Subcutaneous abdominal adipose tissue (tissue), 5 donors: ENCODE data around the gene NUDT14.

Experiments used
- H3K27ac ChIP-seq: one replicate; pipeline ENCODE4 v1.7.0; 2013; ENCODE audit warnings: low read depth, mild to moderate bottlenecking, inconsistent platforms, low read length, moderate library complexity
- H3K27me3 ChIP-seq, 5 donors: one replicate each; pipeline ENCODE4 v1.7.0; 2013; ENCODE audit warnings: low read length in 5 of 5, inconsistent platforms in 1 of 5; ENCODE audit not compliant: control insufficient read depth in 5 of 5, insufficient read depth in 4 of 5
- H3K36me3 ChIP-seq, 5 donors: one replicate each; pipeline ENCODE4 v1.7.0; 2013; ENCODE audit warnings: low read length in 5 of 5; ENCODE audit not compliant: control insufficient read depth in 5 of 5, insufficient read depth in 5 of 5
- H3K4me1 ChIP-seq, 5 donors: one replicate each; pipeline ENCODE4 v1.7.0; 2013; ENCODE audit warnings: low read length in 5 of 5, mild to moderate bottlenecking in 3 of 5, moderate library complexity in 1 of 5; ENCODE audit not compliant: control insufficient read depth in 5 of 5, insufficient read depth in 5 of 5
- H3K4me3 ChIP-seq, 5 donors: one replicate each; pipeline ENCODE4 v1.7.0; 2013; ENCODE audit warnings: low read length in 5 of 5, low read depth in 1 of 5
- H3K9ac ChIP-seq, 5 donors: one replicate each; pipeline ENCODE4 v1.7.0; 2013; ENCODE audit warnings: low read length in 5 of 5, mild to moderate bottlenecking in 4 of 5, moderate library complexity in 3 of 5
- H3K9me3 ChIP-seq, 5 donors: one replicate each; pipeline ENCODE4 v1.7.0; 2013; ENCODE audit warnings: low read length in 5 of 5; ENCODE audit not compliant: control insufficient read depth in 5 of 5
- donor health status: healthy.
- donor health status: healthy.
- donor health status: healthy.
- donor health status: healthy.
- donor health status: healthy.

Gene NUDT14

GRCh38 chr14:105180592-105181548 lies at the start of gene NUDT14:
Gene NUDT14 (minus strand): TSS chr14:105181312. CDS start chr14:105181209, 103 bp downstream.
- Histone ChIP-seq H3K27me3 (peaks cover 0 to 4% (median 0%) of the 10 kb centered on the region in 5 donors), H3K9ac (peak within 1 kb of the TSS in 3 of 5 donors; percentile 31 to 68 (median 46)), H3K4me1 (peaks cover 11 to 69% (median 57%) of the 10 kb centered on the region in 5 donors), H3K36me3 (no peaks in the 10 kb centered on the region), H3K9me3 (no peaks in the 10 kb centered on the region), H3K4me3 (peak within 1 kb of the TSS; percentile 55 to 79 (median 62)), H3K27ac (no peak within 1 kb of the TSS)

- Histone ChIP-seq H3K36me3 (peaks cover 0 to 36% (median 21%) of the 10 kb centered on the region in 5 donors), H3K4me3 (no peak overlapping the region), H3K4me1 (peaks cover 0 to 10% (median 9%) of the 10 kb centered on the region in 5 donors), H3K27ac (no peak overlapping the region), H3K9me3 (no peaks in the 10 kb centered on the region), H3K27me3 (no peaks in the 10 kb centered on the region), H3K9ac (no peak overlapping the region)
Measured at GRCh38 chr14:105229099-105229655, 48.1 kb upstream of the NUDT14 start.

GRCh38 chr14:105228562-105228961 lies 47.5 kb upstream of the NUDT14 start:
- H3K36me3 ChIP-seq: peaks cover 0 to 36% (median 23%) of the 10 kb centered on the region in 5 donors
- no peaks in the 10 kb centered on the region for H3K27me3 ChIP-seq
- H3K27ac ChIP-seq: no peak overlapping the region
- H3K4me3 ChIP-seq: no peak overlapping the region
- H3K9me3 ChIP-seq: no peaks in the 10 kb centered on the region
- H3K4me1 ChIP-seq: peaks cover 0 to 14% (median 10%) of the 10 kb centered on the region in 5 donors
- H3K9ac ChIP-seq: no peak overlapping the region

GRCh38 chr14:105227346-105227745 lies 46.2 kb upstream of the NUDT14 start:
- no peaks in the 10 kb centered on the region for H3K9me3 ChIP-seq
- no peak overlapping the region for H3K4me3 ChIP-seq
- peaks cover 0 to 14% (median 10%) of the 10 kb centered on the region in 5 donors for H3K4me1 ChIP-seq
- peaks cover 0 to 42% (median 25%) of the 10 kb centered on the region in 5 donors for H3K36me3 ChIP-seq
- H3K27me3 ChIP-seq: no peaks in the 10 kb centered on the region
- no peak overlapping the region for H3K27ac ChIP-seq
- H3K9ac ChIP-seq: no peak overlapping the region

- Histone ChIP-seq H3K36me3 (peaks cover 0 to 49% (median 32%) of the 10 kb centered on the region in 5 donors), H3K27me3 (no peaks in the 10 kb centered on the region), H3K27ac (no peak overlapping the region), H3K4me3 (no peak overlapping the region), H3K4me1 (peaks cover 0 to 16% (median 11%) of the 10 kb centered on the region in 5 donors), H3K9ac (no peak overlapping the region), H3K9me3 (no peaks in the 10 kb centered on the region)
Measured at GRCh38 chr14:105226198-105226597, 45.1 kb upstream of the NUDT14 start.

GRCh38 chr14:105224845-105225570 lies 43.9 kb upstream of the NUDT14 start:
- peak overlapping the region in 1 of 5 donors; percentile 13 for H3K9ac ChIP-seq
- no peak overlapping the region for H3K4me3 ChIP-seq
- peaks cover 0 to 28% (median 21%) of the 10 kb centered on the region in 5 donors for H3K4me1 ChIP-seq
- no peaks in the 10 kb centered on the region for H3K27me3 ChIP-seq
- H3K9me3 ChIP-seq: no peaks in the 10 kb centered on the region
- peaks cover 0 to 61% (median 42%) of the 10 kb centered on the region in 5 donors for H3K36me3 ChIP-seq
- no peak overlapping the region for H3K27ac ChIP-seq

- Histone ChIP-seq H3K36me3 (peaks cover 0 to 71% (median 48%) of the 10 kb centered on the region in 5 donors), H3K9me3 (no peaks in the 10 kb centered on the region), H3K27me3 (no peaks in the 10 kb centered on the region), H3K4me3 (no peak overlapping the region), H3K27ac (peak overlapping the region; percentile 46), H3K9ac (no peak overlapping the region), H3K4me1 (peaks cover 0 to 31% (median 21%) of the 10 kb centered on the region in 5 donors)
Measured at GRCh38 chr14:105223770-105224544, 42.8 kb upstream of the NUDT14 start.

- Histone ChIP-seq H3K4me3 (no peak overlapping the region), H3K36me3 (peaks cover 0 to 75% (median 52%) of the 10 kb centered on the region in 5 donors), H3K9me3 (no peaks in the 10 kb centered on the region), H3K4me1 (peaks cover 0 to 32% (median 21%) of the 10 kb centered on the region in 5 donors), H3K27ac (peak overlapping the region; percentile 46), H3K27me3 (no peaks in the 10 kb centered on the region), H3K9ac (no peak overlapping the region)
Measured at GRCh38 chr14:105223260-105223659, 42.1 kb upstream of the NUDT14 start.

- no peaks in the 10 kb centered on the region for H3K27me3 ChIP-seq
- peak overlapping the region; percentile 46 for H3K27ac ChIP-seq
Measured at GRCh38 chr14:105221598-105222178, 40.6 kb upstream of the NUDT14 start.

More at GRCh38 chr14:105221598-105222178, 40.6 kb upstream of the NUDT14 start:
- H3K4me3 ChIP-seq: no peak overlapping the region
- H3K36me3 ChIP-seq: peaks cover 0 to 77% (median 65%) of the 10 kb centered on the region in 5 donors
- H3K9ac ChIP-seq: no peak overlapping the region
- H3K9me3 ChIP-seq: no peaks in the 10 kb centered on the region
- H3K4me1 ChIP-seq: peaks cover 1 to 48% (median 28%) of the 10 kb centered on the region in 5 donors
